ENCODE results near the gene COX8C.

DNA sequence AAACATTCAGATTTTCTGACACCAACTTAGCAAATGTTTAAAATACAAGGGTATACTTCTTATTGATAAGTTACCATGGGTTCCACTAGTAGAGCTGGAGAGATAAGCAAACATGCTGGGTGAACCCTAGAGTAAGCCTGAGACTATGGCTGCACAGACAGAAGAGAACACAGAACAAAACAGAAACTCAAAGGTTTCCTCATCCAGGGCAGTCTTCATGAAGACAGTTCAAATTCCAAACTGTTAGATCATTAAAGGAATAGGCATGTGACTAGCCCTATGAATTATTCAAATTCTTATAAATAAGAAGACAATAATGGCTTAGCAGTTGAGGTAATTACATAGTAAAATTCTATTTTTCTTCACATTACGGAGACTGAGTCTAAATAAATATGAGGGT, 42.2 kb upstream of the COX8C start:
- TF ChIP-seq, protein P1, sequence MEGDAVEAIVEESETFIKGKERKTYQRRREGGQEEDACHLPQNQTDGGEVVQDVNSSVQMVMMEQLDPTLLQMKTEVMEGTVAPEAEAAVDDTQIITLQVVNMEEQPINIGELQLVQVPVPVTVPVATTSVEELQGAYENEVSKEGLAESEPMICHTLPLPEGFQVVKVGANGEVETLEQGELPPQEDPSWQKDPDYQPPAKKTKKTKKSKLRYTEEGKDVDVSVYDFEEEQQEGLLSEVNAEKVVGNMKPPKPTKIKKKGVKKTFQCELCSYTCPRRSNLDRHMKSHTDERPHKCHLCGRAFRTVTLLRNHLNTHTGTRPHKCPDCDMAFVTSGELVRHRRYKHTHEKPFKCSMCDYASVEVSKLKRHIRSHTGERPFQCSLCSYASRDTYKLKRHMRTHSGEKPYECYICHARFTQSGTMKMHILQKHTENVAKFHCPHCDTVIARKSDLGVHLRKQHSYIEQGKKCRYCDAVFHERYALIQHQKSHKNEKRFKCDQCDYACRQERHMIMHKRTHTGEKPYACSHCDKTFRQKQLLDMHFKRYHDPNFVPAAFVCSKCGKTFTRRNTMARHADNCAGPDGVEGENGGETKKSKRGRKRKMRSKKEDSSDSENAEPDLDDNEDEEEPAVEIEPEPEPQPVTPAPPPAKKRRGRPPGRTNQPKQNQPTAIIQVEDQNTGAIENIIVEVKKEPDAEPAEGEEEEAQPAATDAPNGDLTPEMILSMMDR (IDR thresholded peaks at IDR 0.05 in 8 of 11, conservative IDR thresholded peaks at IDR 0.05 in 3 of 11) = no peak
- TF ChIP-seq POLR2AphosphoS5 (IDR thresholded peaks at IDR 0.05) = no peak
- TF ChIP-seq POLR2A (IDR thresholded peaks at IDR 0.05) = no peak
